Breast epithelium (tissue), 3 donors: ENCODE measurements around the gene MON1A.

ENCODE experiments used
- POLR2A ChIP-seq: fragments of 450-650 bp; IDR thresholded peaks from one replicate; pipeline ENCODE4 v1.6.1; 2016; ENCODE audit warnings: antibody characterized with exemption, mild to moderate bottlenecking, moderate library complexity
- POLR2AphosphoS5 ChIP-seq, 3 donors: sonication (generic); formaldehyde crosslinking; IDR thresholded peaks; one replicate each; pipeline ENCODE4 v1.6.1; 2017; ENCODE audit warnings: antibody characterized with exemption in 3 of 3
- TF ChIP-seq, protein P1 (sequence below), 3 donors: fragments of 450-650 bp; IDR thresholded peaks; one replicate each; pipeline ENCODE4 v1.5.1; 2016 to 2017; ENCODE audit warnings: antibody characterized with exemption in 3 of 3, mild to moderate bottlenecking in 3 of 3, moderate library complexity in 3 of 3

- no peak for TF ChIP-seq POLR2A
- TF ChIP-seq, protein P1, sequence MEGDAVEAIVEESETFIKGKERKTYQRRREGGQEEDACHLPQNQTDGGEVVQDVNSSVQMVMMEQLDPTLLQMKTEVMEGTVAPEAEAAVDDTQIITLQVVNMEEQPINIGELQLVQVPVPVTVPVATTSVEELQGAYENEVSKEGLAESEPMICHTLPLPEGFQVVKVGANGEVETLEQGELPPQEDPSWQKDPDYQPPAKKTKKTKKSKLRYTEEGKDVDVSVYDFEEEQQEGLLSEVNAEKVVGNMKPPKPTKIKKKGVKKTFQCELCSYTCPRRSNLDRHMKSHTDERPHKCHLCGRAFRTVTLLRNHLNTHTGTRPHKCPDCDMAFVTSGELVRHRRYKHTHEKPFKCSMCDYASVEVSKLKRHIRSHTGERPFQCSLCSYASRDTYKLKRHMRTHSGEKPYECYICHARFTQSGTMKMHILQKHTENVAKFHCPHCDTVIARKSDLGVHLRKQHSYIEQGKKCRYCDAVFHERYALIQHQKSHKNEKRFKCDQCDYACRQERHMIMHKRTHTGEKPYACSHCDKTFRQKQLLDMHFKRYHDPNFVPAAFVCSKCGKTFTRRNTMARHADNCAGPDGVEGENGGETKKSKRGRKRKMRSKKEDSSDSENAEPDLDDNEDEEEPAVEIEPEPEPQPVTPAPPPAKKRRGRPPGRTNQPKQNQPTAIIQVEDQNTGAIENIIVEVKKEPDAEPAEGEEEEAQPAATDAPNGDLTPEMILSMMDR (IDR thresholded peaks at IDR 0.05) = no peak
- no peak for TF ChIP-seq POLR2AphosphoS5 (IDR thresholded peaks at IDR 0.05)
These were observed 1.1 kb downstream of the MON1A start for GRCh38 chr3:49928481-49929017.
